ENCODE results near the gene SUN1. TPM values are rescaled to one million over a fixed set of nuclear protein-coding genes. Genes with fewer than 3 reads are reported as not detected.
A peak's percentile ranks its signal among the peaks of the same experiment; 100 is the strongest.

SUN1 gene
- total RNA-seq, 5 donors from 2014 or later (not counting 1 experiment from before 2014, with no cell fraction given) = 90.8 to 299 (median 279) TPM

DNA sequence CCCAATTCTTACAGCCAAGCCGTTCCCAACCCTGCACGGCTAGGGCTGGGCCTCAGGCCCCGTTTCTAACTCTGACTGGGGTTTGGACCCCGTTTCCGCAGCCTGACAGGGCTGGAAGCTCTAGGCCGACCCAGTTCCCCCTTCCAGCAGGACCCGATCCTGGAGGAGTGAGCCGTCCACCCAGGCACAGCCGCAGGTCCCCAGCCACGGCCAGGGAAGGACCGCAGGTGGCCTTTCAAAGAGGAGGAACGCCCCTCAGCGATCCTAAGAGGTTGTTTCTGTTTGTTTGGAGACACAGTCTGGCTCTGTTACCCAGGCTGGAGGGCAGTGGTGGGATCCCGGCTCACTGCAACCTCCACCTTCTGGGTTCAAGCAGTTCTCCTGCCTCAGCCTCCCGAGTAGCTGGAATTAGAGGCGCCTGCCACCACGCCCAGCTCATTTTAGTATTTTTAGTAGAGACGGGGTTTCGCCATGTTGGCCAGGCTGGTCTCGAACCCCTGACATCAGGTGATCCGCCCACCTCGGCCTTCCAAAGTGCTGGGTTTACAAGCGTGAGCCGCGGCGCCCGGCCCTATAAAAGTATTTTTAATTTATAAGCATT, 43.3 kb downstream of the SUN1 start:
- H3K9me3 Mint-ChIP-seq = no peaks in the 10 kb centered on the region
- ChIA-PET CTCF (interaction anchor here in 1 of 2 donors (0.7 kb wide), 2 partner anchors 99 to 554 kb away, joined by 3 to 4 read pairs; partner anchors contain the start of gene COX19), POLR2A (no interaction called here)
- peaks cover 0 to 20% of the 10 kb centered on the region in 2 donors for H3K36me3 ChIP-seq (ENCODE audit: control insufficient read depth in 2 of 2, extremely low read depth in 1 of 2, insufficient read depth in 1 of 2, low read length in 1 of 2)
- peak overlapping the region; percentile 82 for H3K27ac ChIP-seq (ENCODE audit: low read length)
- 90% methylated on average over 11 of the region's 27 CpGs for WGBS (ENCODE audit: insufficient coverage)
- no peaks in the 10 kb centered on the region for H3K9me3 ChIP-seq
- H3K36me3 Mint-ChIP-seq = peaks cover 28% of the 10 kb centered on the region
- no peak for ATAC-seq (replicated peaks in 1 of 4)
- peaks cover 8 to 47% of the 10 kb centered on the region in 2 experiments for H3K4me1 ChIP-seq (ENCODE audit: control insufficient read depth in 1 of 2, extremely low read depth in 1 of 2, insufficient read depth in 2 of 2, low read length in 2 of 2)
- peak overlapping the region in 1 of 3 donors; percentile 51 for H3K4me3 Mint-ChIP-seq
- H3K27ac Mint-ChIP-seq = peak overlapping the region in 1 of 2 donors; percentile 76
- DNase-seq = peak in 2 of 35 experiments; percentile 16 to 29
- H3K27me3 ChIP-seq (replicated peaks in 1 of 2; ENCODE audit: control insufficient read depth in 2 of 2, extremely low read depth in 1 of 2, insufficient read depth in 2 of 2, low read length in 1 of 2) = no peaks in the 10 kb centered on the region
- peak overlapping the region; percentile 41 to 52 for H3K4me3 ChIP-seq (ENCODE audit: control insufficient read depth in 1 of 2, extremely low read depth in 1 of 2, low read length in 1 of 2)
- peaks cover 29 to 37% (median 34%) of the 10 kb centered on the region in 3 donors for H3K4me1 Mint-ChIP-seq
- no peaks in the 10 kb centered on the region for H3K27me3 Mint-ChIP-seq

DNA sequence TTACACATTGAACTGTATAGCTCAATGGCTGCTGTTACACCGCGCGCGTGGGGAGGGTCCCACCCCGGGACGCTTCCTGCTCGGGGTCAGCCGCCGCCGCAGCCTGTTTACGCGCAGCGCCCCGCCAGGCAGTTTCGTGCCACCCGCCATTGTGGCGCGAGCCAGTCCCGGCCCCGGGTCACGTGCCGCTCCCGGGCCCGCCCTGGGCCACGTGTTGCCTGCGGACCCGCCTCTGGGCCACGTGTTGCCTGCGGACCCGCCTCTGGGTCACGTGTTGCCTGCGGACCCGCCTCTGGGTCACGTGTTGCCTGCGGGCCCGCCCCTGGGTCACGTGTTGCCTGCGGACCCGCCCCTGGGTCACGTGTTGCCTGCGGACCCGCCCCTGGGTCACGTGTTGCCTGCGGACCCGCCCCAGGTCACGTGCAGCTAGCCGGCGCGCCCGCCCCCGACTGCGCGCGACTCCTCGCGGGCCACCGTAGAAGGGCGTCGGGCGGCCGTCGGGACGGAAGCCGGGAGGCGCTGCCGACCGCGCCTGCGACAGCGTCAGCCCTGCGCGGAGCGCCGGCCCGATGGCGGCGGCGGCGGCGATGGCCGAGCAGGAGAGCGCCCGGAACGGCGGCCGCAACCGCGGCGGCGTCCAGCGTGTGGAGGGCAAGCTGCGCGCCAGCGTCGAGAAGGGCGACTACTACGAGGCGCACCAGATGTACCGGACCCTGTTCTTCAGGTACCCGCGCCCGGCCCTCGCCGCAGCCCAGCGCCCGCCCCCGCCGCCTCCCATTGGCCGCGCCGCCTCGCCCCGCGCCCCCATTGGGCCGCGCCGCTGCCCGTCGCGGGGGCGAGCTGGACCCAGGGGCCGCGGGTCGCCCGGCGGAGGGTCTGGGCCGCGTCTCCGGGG, 44.0 kb downstream of the SUN1 start, which contains the start of gene GET4:
GET4 (plus strand) TSS at position 478 of the 895 bp plus-strand sequence; CDS start at position 570, 92 bp downstream.
- peak; percentile 80 to 85 (median 80) for ATAC-seq (replicated peaks in 1 of 4)
- under 1% methylated on average over 129 of the region's 129 CpGs for WGBS (ENCODE audit: insufficient coverage)
- no peaks in the 10 kb centered on the region for H3K27me3 ChIP-seq (replicated peaks in 1 of 2; ENCODE audit: control insufficient read depth in 2 of 2, extremely low read depth in 1 of 2, insufficient read depth in 2 of 2, low read length in 1 of 2)
- no peaks in the 10 kb centered on the region for H3K9me3 ChIP-seq
- H3K27ac Mint-ChIP-seq = peak within 1 kb of the TSS; percentile 83 to 84
- POLR2A ChIA-PET = no interaction called here
- DNase-seq = peak; percentile 85 to 99 (median 94)
- H3K4me1 Mint-ChIP-seq = peaks cover 29 to 40% (median 37%) of the 10 kb centered on the region in 3 donors
- peaks cover 27% of the 10 kb centered on the region for H3K36me3 Mint-ChIP-seq
- no peaks in the 10 kb centered on the region for H3K9me3 Mint-ChIP-seq
- H3K27me3 Mint-ChIP-seq = no peaks in the 10 kb centered on the region
- peak within 1 kb of the TSS; percentile 87 to 94 (median 87) for H3K4me3 Mint-ChIP-seq
- H3K4me3 ChIP-seq (ENCODE audit: control insufficient read depth in 1 of 2, extremely low read depth in 1 of 2, low read length in 1 of 2) = peak within 1 kb of the TSS; percentile 62 to 88
- peak within 1 kb of the TSS; percentile 85 for H3K27ac ChIP-seq (ENCODE audit: low read length)
- CTCF ChIA-PET = interaction anchor here in 1 of 2 donors (0.7 kb wide), 1 partner anchor 99 kb away, joined by 4 read pairs; the partner anchor contains the start of gene COX19
- peaks cover 8 to 51% of the 10 kb centered on the region in 2 experiments for H3K4me1 ChIP-seq (ENCODE audit: control insufficient read depth in 1 of 2, extremely low read depth in 1 of 2, insufficient read depth in 2 of 2, low read length in 2 of 2)
- peaks cover 0 to 18% of the 10 kb centered on the region in 2 donors for H3K36me3 ChIP-seq (ENCODE audit: control insufficient read depth in 2 of 2, extremely low read depth in 1 of 2, insufficient read depth in 1 of 2, low read length in 1 of 2)

DNA sequence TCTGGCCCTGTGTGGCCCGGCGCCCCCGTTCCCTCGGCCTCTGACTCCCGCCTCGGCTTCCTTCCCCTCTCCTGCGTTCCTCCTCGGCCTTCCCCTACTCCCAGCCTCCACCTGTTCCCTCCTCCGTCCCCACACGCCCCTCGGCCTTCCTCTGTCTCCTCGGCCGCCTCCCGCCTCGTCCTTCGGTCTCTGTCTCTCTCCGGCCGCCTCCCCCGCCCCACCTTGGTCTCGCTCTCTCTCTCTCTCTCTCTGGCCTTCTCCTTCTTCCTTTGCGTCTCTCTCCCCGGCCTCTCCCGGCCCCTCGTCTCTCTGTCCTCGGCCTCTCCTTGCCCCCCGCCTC, 44.7 kb downstream of the SUN1 start:
- Mint-ChIP-seq H3K4me3 (peak overlapping the region; percentile 87 to 94 (median 87)), H3K27me3 (no peaks in the 10 kb centered on the region), H3K4me1 (peaks cover 29 to 43% (median 41%) of the 10 kb centered on the region in 3 donors), H3K27ac (peak overlapping the region; percentile 83 to 84), H3K9me3 (no peaks in the 10 kb centered on the region), H3K36me3 (peaks cover 27% of the 10 kb centered on the region)
- peaks cover 8 to 53% of the 10 kb centered on the region in 2 experiments for H3K4me1 ChIP-seq (ENCODE audit: control insufficient read depth in 1 of 2, extremely low read depth in 1 of 2, insufficient read depth in 2 of 2, low read length in 2 of 2)
- under 1% methylated on average over 22 of the region's 26 CpGs for WGBS (ENCODE audit: insufficient coverage)
- H3K27me3 ChIP-seq (replicated peaks in 1 of 2; ENCODE audit: control insufficient read depth in 2 of 2, extremely low read depth in 1 of 2, insufficient read depth in 2 of 2, low read length in 1 of 2) = no peaks in the 10 kb centered on the region
- peak overlapping the region; percentile 57 to 88 for H3K4me3 ChIP-seq (ENCODE audit: control insufficient read depth in 1 of 2, extremely low read depth in 1 of 2, low read length in 1 of 2)
- peak overlapping the region; percentile 85 for H3K27ac ChIP-seq (ENCODE audit: low read length)
- POLR2A ChIA-PET = no interaction called here
- no peaks in the 10 kb centered on the region for H3K9me3 ChIP-seq
- CTCF ChIA-PET = no interaction called here
- ATAC-seq (replicated peaks in 1 of 4) (no peak), DNase-seq (no peak)
- H3K36me3 ChIP-seq (ENCODE audit: control insufficient read depth in 2 of 2, extremely low read depth in 1 of 2, insufficient read depth in 1 of 2, low read length in 1 of 2) = peaks cover 0 to 15% of the 10 kb centered on the region in 2 donors

DNA sequence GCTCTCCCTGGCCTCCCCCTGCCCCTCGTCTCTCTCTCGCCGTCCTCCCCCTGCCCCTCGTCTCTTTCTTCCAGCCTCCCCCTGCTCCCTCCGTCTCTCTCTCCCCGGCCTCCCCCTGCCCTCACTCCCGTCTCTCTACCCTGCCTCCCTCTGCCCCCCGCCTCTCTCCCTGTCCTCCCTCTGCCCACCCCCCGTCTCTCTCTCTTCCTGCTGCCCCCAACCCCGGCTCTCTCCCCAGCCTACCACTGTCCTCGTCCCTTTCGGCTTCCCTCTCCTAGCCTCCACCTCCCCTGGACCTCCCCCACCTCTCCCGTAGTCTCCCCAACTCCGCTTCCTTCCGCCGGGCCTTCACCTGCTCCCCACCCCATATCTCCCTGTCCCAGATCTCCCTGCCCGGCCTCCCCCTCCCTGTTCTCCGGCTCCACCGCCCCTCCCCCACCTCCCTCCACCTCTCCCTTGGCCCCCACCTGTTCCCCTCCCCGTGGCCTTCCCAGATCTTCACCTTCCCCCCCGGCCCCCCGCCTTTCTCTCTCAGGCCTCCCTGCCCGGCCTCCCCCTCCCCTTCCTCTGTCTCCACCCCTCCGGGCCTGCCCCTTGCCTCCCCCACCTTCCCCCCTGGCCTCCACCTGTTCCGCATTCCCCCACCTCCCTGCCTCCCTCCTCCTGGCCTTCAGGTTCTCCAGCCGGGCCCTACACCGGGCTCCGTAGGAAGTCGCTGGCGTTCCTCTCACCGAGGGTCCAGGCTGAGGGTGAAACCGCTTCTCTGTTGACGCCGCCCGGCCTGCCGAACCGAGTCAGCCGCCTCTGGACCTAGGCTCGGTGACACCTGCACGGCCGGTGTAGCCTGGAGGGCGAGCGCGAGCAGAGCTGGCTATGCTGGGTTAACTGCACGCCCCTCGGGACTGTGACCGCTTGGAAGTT, 45.3 kb downstream of the SUN1 start:
- DNase-seq (peak in 2 of 35 experiments; percentile 8 to 20), ATAC-seq (replicated peaks in 1 of 4) (no peak)
- peaks cover 8 to 57% of the 10 kb centered on the region in 2 experiments for H3K4me1 ChIP-seq (ENCODE audit: control insufficient read depth in 1 of 2, extremely low read depth in 1 of 2, insufficient read depth in 2 of 2, low read length in 2 of 2)
- H3K4me1 Mint-ChIP-seq = peaks cover 29 to 47% (median 43%) of the 10 kb centered on the region in 3 donors
- 33% methylated on average over 30 of the region's 47 CpGs for WGBS (ENCODE audit: insufficient coverage)
- peak overlapping the region; percentile 87 to 94 (median 87) for H3K4me3 Mint-ChIP-seq
- no peaks in the 10 kb centered on the region for H3K27me3 ChIP-seq (replicated peaks in 1 of 2; ENCODE audit: control insufficient read depth in 2 of 2, extremely low read depth in 1 of 2, insufficient read depth in 2 of 2, low read length in 1 of 2)
- POLR2A ChIA-PET = no interaction called here
- no peaks in the 10 kb centered on the region for H3K27me3 Mint-ChIP-seq
- CTCF ChIA-PET = no interaction called here
- H3K9me3 ChIP-seq = no peaks in the 10 kb centered on the region
- H3K36me3 Mint-ChIP-seq = peaks cover 23% of the 10 kb centered on the region
- H3K9me3 Mint-ChIP-seq = no peaks in the 10 kb centered on the region
- H3K27ac Mint-ChIP-seq = peak overlapping the region; percentile 83 to 84
- peak overlapping the region; percentile 57 to 88 for H3K4me3 ChIP-seq (ENCODE audit: control insufficient read depth in 1 of 2, extremely low read depth in 1 of 2, low read length in 1 of 2)
- peaks cover 0 to 11% of the 10 kb centered on the region in 2 donors for H3K36me3 ChIP-seq (ENCODE audit: control insufficient read depth in 2 of 2, extremely low read depth in 1 of 2, insufficient read depth in 1 of 2, low read length in 1 of 2)
- H3K27ac ChIP-seq (ENCODE audit: low read length) = peak overlapping the region; percentile 85

DNA sequence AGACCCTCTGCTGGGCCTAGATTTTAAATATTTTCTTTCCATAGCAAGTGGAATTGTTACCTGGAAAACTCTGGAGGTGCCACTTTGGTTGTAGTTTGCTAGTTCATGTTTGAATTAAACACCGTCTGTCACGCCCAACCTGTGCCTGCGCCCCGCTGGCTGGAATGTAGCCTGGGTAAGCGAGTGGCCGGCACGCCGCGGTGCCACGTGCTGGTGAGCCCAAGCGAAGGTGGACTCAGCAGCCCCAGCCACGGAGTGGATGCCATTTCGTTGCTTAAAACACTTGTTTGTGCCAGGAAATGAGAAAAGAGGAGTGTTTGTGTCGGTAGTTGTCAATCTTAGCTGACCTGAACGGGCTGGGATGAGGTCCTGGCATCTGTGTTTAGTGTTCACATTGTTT, 46.8 kb downstream of the SUN1 start:
- Mint-ChIP-seq H3K4me3 (peak overlapping the region; percentile 65 to 94 (median 67)), H3K27ac (peak overlapping the region in 1 of 2 donors; percentile 76), H3K9me3 (no peaks in the 10 kb centered on the region), H3K4me1 (peaks cover 25 to 41% (median 39%) of the 10 kb centered on the region in 3 donors), H3K27me3 (no peaks in the 10 kb centered on the region), H3K36me3 (peaks cover 15% of the 10 kb centered on the region)
- peaks cover 3 to 63% of the 10 kb centered on the region in 2 experiments for H3K4me1 ChIP-seq (ENCODE audit: control insufficient read depth in 1 of 2, extremely low read depth in 1 of 2, insufficient read depth in 2 of 2, low read length in 2 of 2)
- no peak for ATAC-seq (replicated peaks in 1 of 4)
- ChIA-PET POLR2A (no interaction called here), CTCF (interaction anchor here in 1 of 2 donors (0.7 kb wide), 1 partner anchor 558 kb away, joined by 3 read pairs; no protein-coding TSS in a partner anchor)
- no peak overlapping the region for H3K27ac ChIP-seq (ENCODE audit: low read length)
- no peak overlapping the region for H3K4me3 ChIP-seq (ENCODE audit: control insufficient read depth in 1 of 2, extremely low read depth in 1 of 2, low read length in 1 of 2)
- 95% methylated on average over 15 of the region's 15 CpGs for WGBS (ENCODE audit: insufficient coverage)
- H3K27me3 ChIP-seq (replicated peaks in 1 of 2; ENCODE audit: control insufficient read depth in 2 of 2, extremely low read depth in 1 of 2, insufficient read depth in 2 of 2, low read length in 1 of 2) = no peaks in the 10 kb centered on the region
- peaks cover 3 to 8% of the 10 kb centered on the region in 2 donors for H3K36me3 ChIP-seq (ENCODE audit: control insufficient read depth in 2 of 2, extremely low read depth in 1 of 2, insufficient read depth in 1 of 2, low read length in 1 of 2)
- DNase-seq = no peak
- H3K9me3 ChIP-seq = no peaks in the 10 kb centered on the region

Measured in T-cell (primary cell).